Measurements from ENCODE around the gene RAPGEF5.

Gene RAPGEF5

DNA sequence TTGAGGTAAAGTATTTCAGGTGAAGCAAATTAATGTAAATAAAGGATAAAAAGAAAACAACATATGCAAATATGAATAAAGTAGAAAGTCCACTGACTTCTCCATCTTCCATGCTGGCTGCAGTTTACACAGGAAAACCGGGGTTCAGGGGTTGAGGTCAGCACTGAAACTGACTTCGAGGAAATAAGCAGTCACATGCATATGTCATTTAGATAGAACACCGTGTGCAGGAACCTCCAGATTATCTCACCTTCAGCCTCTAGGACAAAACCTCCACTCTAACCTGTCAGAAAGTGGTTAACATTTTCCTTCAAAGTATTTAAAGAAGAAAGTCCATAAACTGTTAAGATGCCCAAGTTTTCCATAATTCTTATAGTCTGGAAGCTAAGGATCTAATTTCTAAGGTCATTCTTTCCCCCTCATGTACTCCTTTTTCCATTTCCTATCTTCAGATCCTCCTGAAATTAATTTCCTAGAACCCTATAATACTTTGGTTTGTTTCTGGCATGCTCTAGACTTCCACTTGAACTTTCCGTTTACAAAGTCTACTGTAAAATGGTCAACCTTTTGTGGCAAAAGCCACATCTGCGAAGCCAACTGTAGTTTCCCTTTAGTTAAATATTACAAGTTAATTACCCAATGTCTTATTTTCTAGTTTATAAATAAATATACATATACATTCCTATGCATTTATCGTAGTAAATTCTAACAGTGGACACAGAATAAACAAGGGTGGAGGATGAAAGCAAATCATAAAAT lies 173.3 kb downstream of the RAPGEF5 start:
- H3K4me1 ChIP-seq (ENCODE audit: insufficient read depth, poor library complexity, severe bottlenecking), result no peaks in the 10 kb centered on the region
- no peaks in the 10 kb centered on the region for H3K27me3 ChIP-seq (ENCODE audit: insufficient read depth, poor library complexity, severe bottlenecking)
- no peaks in the 10 kb centered on the region for H3K36me3 ChIP-seq (ENCODE audit: low read depth)
- DNase-seq (ENCODE audit: low spot score), result no peak
- H3K9me3 ChIP-seq (ENCODE audit: severe bottlenecking), result no peaks in the 10 kb centered on the region
- no peak for ATAC-seq (ENCODE audit: low read depth)
- no peak overlapping the region for H3K4me3 ChIP-seq (ENCODE audit: severe bottlenecking)
- TF ChIP-seq, protein P1, sequence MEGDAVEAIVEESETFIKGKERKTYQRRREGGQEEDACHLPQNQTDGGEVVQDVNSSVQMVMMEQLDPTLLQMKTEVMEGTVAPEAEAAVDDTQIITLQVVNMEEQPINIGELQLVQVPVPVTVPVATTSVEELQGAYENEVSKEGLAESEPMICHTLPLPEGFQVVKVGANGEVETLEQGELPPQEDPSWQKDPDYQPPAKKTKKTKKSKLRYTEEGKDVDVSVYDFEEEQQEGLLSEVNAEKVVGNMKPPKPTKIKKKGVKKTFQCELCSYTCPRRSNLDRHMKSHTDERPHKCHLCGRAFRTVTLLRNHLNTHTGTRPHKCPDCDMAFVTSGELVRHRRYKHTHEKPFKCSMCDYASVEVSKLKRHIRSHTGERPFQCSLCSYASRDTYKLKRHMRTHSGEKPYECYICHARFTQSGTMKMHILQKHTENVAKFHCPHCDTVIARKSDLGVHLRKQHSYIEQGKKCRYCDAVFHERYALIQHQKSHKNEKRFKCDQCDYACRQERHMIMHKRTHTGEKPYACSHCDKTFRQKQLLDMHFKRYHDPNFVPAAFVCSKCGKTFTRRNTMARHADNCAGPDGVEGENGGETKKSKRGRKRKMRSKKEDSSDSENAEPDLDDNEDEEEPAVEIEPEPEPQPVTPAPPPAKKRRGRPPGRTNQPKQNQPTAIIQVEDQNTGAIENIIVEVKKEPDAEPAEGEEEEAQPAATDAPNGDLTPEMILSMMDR (IDR thresholded peaks at IDR 0.05; ENCODE audit: poor library complexity, severe bottlenecking), result no peak
- no peak overlapping the region for H3K27ac ChIP-seq (ENCODE audit: poor library complexity, severe bottlenecking)

DNA sequence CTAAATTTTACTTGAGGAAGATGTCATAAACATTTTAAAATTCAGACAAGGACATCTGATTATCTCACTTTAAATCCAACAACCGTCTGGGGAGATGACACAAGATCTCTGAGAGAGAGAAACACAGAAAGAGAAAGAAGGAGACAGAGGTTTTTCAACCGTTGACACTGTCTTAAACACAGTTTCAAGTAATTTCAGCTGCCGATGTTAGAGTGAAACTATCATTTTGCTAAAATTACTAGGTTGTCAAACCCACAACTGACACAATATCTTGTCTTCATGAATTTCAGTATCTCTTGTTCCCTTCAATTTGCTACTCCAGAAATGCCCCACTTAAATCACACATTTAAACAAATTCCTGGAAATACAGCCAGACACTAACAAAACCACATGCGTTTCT lies 174.8 kb downstream of the RAPGEF5 start:
- no peak overlapping the region for H3K4me3 ChIP-seq (ENCODE audit: severe bottlenecking)
- H3K36me3 ChIP-seq (ENCODE audit: low read depth), result no peaks in the 10 kb centered on the region
- TF ChIP-seq, protein P1 (IDR thresholded peaks at IDR 0.05; ENCODE audit: poor library complexity, severe bottlenecking), result no peak
- H3K27ac ChIP-seq (ENCODE audit: poor library complexity, severe bottlenecking), result no peak overlapping the region
- no peak for DNase-seq (ENCODE audit: low spot score)
- H3K9me3 ChIP-seq (ENCODE audit: severe bottlenecking), result no peaks in the 10 kb centered on the region
- no peaks in the 10 kb centered on the region for H3K4me1 ChIP-seq (ENCODE audit: insufficient read depth, poor library complexity, severe bottlenecking)
- no peak for ATAC-seq (ENCODE audit: low read depth)
- H3K27me3 ChIP-seq (ENCODE audit: insufficient read depth, poor library complexity, severe bottlenecking), result no peaks in the 10 kb centered on the region

DNA sequence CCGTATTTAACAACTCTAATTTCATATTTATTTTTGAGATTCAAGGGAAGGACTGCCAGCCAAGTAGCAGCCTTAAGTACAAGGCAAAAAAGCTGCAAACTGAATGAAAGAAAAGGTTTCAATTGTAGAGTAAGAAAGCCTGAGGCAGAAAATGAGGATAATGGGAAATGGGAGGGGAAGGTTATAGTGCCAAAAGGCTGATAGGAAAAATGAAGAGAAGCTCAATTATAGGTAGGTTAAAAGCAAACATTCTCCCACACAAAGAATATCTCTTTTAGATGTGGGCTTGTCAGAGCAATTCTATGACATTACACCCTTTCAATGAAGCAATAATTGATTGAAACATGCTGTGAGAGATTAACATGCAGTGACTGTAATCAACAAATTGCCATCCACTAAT lies 175.3 kb downstream of the RAPGEF5 start:
- no peaks in the 10 kb centered on the region for H3K4me1 ChIP-seq (ENCODE audit: insufficient read depth, poor library complexity, severe bottlenecking)
- DNase-seq (ENCODE audit: low spot score) (no peak), ATAC-seq (ENCODE audit: low read depth) (no peak)
- no peaks in the 10 kb centered on the region for H3K9me3 ChIP-seq (ENCODE audit: severe bottlenecking)
- H3K27ac ChIP-seq (ENCODE audit: poor library complexity, severe bottlenecking), result no peak overlapping the region
- H3K36me3 ChIP-seq (ENCODE audit: low read depth), result no peaks in the 10 kb centered on the region
- TF ChIP-seq, protein P1 (IDR thresholded peaks at IDR 0.05; ENCODE audit: poor library complexity, severe bottlenecking), result no peak
- H3K4me3 ChIP-seq (ENCODE audit: severe bottlenecking), result no peak overlapping the region
- no peaks in the 10 kb centered on the region for H3K27me3 ChIP-seq (ENCODE audit: insufficient read depth, poor library complexity, severe bottlenecking)

DNA sequence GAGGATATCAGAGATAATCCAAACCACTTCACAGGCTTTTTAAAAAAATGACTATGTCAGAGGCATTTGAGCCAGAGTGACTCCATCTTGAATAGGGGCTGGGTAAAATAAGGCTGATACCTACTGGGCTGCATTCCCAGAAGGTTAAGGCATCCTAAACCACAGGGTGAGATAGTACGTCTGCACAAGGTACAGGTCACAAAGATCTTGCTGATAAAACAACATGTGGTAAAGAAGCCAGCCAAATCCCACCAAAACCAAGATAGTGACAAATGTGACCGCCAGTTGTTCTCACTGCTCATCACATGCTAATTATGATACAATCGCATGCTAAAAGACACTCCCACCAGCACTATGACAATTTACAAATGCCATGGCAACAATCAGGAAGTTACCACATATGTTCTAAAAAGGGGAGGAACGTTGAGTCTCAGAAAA lies 177.5 kb downstream of the RAPGEF5 start:
- Histone ChIP-seq H3K9me3 (ENCODE audit: severe bottlenecking) (no peaks in the 10 kb centered on the region), H3K36me3 (ENCODE audit: low read depth) (no peaks in the 10 kb centered on the region), H3K4me1 (ENCODE audit: insufficient read depth, poor library complexity, severe bottlenecking) (no peaks in the 10 kb centered on the region), H3K4me3 (ENCODE audit: severe bottlenecking) (no peak overlapping the region), H3K27me3 (ENCODE audit: insufficient read depth, poor library complexity, severe bottlenecking) (no peaks in the 10 kb centered on the region), H3K27ac (ENCODE audit: poor library complexity, severe bottlenecking) (no peak overlapping the region)
- DNase-seq (ENCODE audit: low spot score), result no peak
- no peak for ATAC-seq (ENCODE audit: low read depth)
- TF ChIP-seq, protein P1 (IDR thresholded peaks at IDR 0.05; ENCODE audit: poor library complexity, severe bottlenecking), result no peak

DNA sequence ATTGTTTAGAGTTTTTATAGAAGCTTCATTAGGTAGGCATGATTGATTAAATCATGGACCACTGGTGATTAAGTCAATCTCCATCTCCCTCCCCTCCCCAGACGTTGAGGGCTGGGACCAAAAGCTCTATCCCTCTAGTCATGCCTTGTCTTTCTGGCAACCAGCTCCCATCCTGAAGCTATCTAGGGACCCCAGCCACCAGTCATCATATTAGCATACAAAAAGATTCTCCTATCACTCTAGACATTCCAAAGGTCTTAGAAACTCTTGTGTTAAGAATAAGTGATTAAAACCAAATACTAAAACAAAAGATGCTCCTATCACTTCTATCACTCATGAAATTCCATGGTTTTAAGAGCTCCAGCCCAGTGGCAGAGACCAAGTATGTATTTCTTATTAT lies 178.2 kb downstream of the RAPGEF5 start:
- TF ChIP-seq, protein P1 (IDR thresholded peaks at IDR 0.05; ENCODE audit: poor library complexity, severe bottlenecking), result no peak
- Histone ChIP-seq H3K4me3 (ENCODE audit: severe bottlenecking) (no peak overlapping the region), H3K27ac (ENCODE audit: poor library complexity, severe bottlenecking) (no peak overlapping the region), H3K27me3 (ENCODE audit: insufficient read depth, poor library complexity, severe bottlenecking) (no peaks in the 10 kb centered on the region), H3K4me1 (ENCODE audit: insufficient read depth, poor library complexity, severe bottlenecking) (peaks cover 4% of the 10 kb centered on the region), H3K9me3 (ENCODE audit: severe bottlenecking) (no peaks in the 10 kb centered on the region), H3K36me3 (ENCODE audit: low read depth) (no peaks in the 10 kb centered on the region)
- DNase-seq (ENCODE audit: low spot score), result no peak
- ATAC-seq (ENCODE audit: low read depth), result no peak

Data from RWPE2 (cell line).